AG04450 (cell line): ENCODE measurements around the gene FKRP. TPM values are rescaled to one million over a fixed set of nuclear protein-coding genes. Genes with fewer than 3 reads are reported as not detected.

Experiments used
- CTCF ChIA-PET: fragments of 300-600, 350-600 bp; formaldehyde crosslinking; extraction: SDS; loops from one replicate; lab custom pipeline; 2022; ENCODE audit warnings: antibody characterized with exemption, inconsistent platforms; lab: Charles Lee
- POLR2A ChIA-PET: fragments of 350-600 bp; formaldehyde crosslinking; extraction: SDS; loops from one replicate; lab custom pipeline; 2021; ENCODE audit warnings: antibody characterized with exemption, inconsistent platforms; lab: Yijun Ruan, JAX
- DNase-seq: peaks from one replicate; pipeline ENCODE4 v3.0.0-alpha.2; 2011; ENCODE audit warnings: low read depth, low spot score
- H3K27ac ChIP-seq: one replicate; pipeline ENCODE4 v1.5.1; 2012; ENCODE audit warnings: low read depth, low read length, control low read depth
- H3K27me3 ChIP-seq: one replicate; pipeline ENCODE4 v1.6.0; 2012; ENCODE audit warnings: low read length; ENCODE audit not compliant: control insufficient read depth, insufficient read depth
- H3K4me3 ChIP-seq: 2 replicates; pipeline ENCODE4 v1.5.1; 2011; ENCODE audit warnings: mild to moderate bottlenecking, low read depth, low read length, control low read depth
- H3K9me3 ChIP-seq: 2 replicates; pipeline ENCODE4 v1.5.1; 2012; ENCODE audit warnings: low read length; ENCODE audit not compliant: control insufficient read depth, insufficient read depth
- CTCF ChIP-seq: IDR thresholded peaks from 2 replicates; pipeline ENCODE4 v1.5.1; 2011; ENCODE audit warnings: low read depth, low read length, control low read depth, inconsistent platforms
- polyA plus RNA-seq: library from polyadenylated mRNA; depleted of rRNA; stranded (reverse); fragments of >200 nt; gene quantifications from 2 replicates; pipeline ENCODE4 v1.2.3, GENCODE V29; 2011

Gene FKRP
- polyA plus RNA-seq, 1 experiment, result 12.1 TPM

GRCh38 chr19:46727757-46728156 is 18.1 kb upstream of the FKRP start:
- Histone ChIP-seq H3K27ac (no peak overlapping the region), H3K9me3 (no peaks in the 10 kb centered on the region; the same call in 1 of the 2 replicates), H3K4me3 (no peak overlapping the region), H3K27me3 (no peaks in the 10 kb centered on the region)
- POLR2A ChIA-PET, result no interaction called here
- DNase-seq, result no peak
- CTCF ChIA-PET, result interaction anchor here (0.5 to 3.2 kb wide), 12 partner anchors 8 to 420 kb away, joined by 3 to 16 read pairs (median 4); no protein-coding TSS in a partner anchor
- no peak for TF ChIP-seq CTCF

- DNase-seq, result no peak
- no peak overlapping the region for H3K27ac ChIP-seq
- TF ChIP-seq CTCF, result no peak
- H3K4me3 ChIP-seq, result no peak overlapping the region
- ChIA-PET CTCF (interaction anchor here (0.5 to 3.2 kb wide), 13 partner anchors 8 to 419 kb away, joined by 3 to 16 read pairs (median 4); no protein-coding TSS in a partner anchor), POLR2A (no interaction called here)
- no peaks in the 10 kb centered on the region for H3K27me3 ChIP-seq
- H3K9me3 ChIP-seq, result no peaks in the 10 kb centered on the region; the same call in 1 of the 2 replicates
Observed at GRCh38 chr19:46728208-46728607, 17.6 kb upstream of the FKRP start.

GRCh38 chr19:46728693-46729339 is 17.0 kb upstream of the FKRP start:
- POLR2A ChIA-PET, result no interaction called here
- no peak overlapping the region for H3K4me3 ChIP-seq
- H3K27me3 ChIP-seq, result no peaks in the 10 kb centered on the region
- H3K27ac ChIP-seq, result no peak overlapping the region
- TF ChIP-seq CTCF, result peak; percentile 86
- no peak for DNase-seq
- CTCF ChIA-PET, result interaction anchor here (0.6 to 3.2 kb wide), 16 partner anchors 9 to 1072 kb away, joined by 3 to 16 read pairs (median 4); no protein-coding TSS in a partner anchor
- no peaks in the 10 kb centered on the region; the same call in 1 of the 2 replicates for H3K9me3 ChIP-seq

GRCh38 chr19:46729696-46730095 is 16.2 kb upstream of the FKRP start:
- TF ChIP-seq CTCF, result no peak
- DNase-seq, result no peak
- ChIA-PET POLR2A (no interaction called here), CTCF (interaction anchor here (0.6 to 3.2 kb wide), 11 partner anchors 8 to 1072 kb away, joined by 3 to 16 read pairs (median 5); no protein-coding TSS in a partner anchor)
- Histone ChIP-seq H3K27me3 (no peaks in the 10 kb centered on the region), H3K9me3 (no peaks in the 10 kb centered on the region; the same call in 1 of the 2 replicates), H3K4me3 (no peak overlapping the region), H3K27ac (peak overlapping the region; percentile 11)

- peak overlapping the region; percentile 11 for H3K27ac ChIP-seq
Observed at GRCh38 chr19:46730187-46730586, 15.7 kb upstream of the FKRP start.

More at GRCh38 chr19:46730187-46730586, 15.7 kb upstream of the FKRP start:
- no peak for TF ChIP-seq CTCF
- H3K27me3 ChIP-seq, result no peaks in the 10 kb centered on the region
- no peak for DNase-seq
- CTCF ChIA-PET, result interaction anchor here (1.7 kb wide), 1 partner anchor 26 kb away, joined by 4 read pairs; no protein-coding TSS in a partner anchor
- H3K4me3 ChIP-seq, result no peak overlapping the region
- H3K9me3 ChIP-seq, result no peaks in the 10 kb centered on the region; the same call in 1 of the 2 replicates
- POLR2A ChIA-PET, result interaction anchor here (1.1 kb wide), 1 partner anchor 13 kb away, joined by 3 read pairs; the partner anchor contains the start of gene PRKD2
